AG04449 (cell line): Measurements from ENCODE around the gene MAP10.

Source experiments
- CTCF ChIA-PET: fragments of 350-600 bp; formaldehyde crosslinking; extraction: SDS; loops from one replicate; lab custom pipeline; 2021; ENCODE audit warnings: antibody characterized with exemption; lab: Yijun Ruan, JAX
- POLR2A ChIA-PET: fragments of 400-600, 350-600 bp; formaldehyde crosslinking; extraction: SDS; loops from one replicate; lab custom pipeline; 2020; ENCODE audit warnings: antibody characterized with exemption, inconsistent platforms; lab: Yijun Ruan, JAX
- DNase-seq: peaks from one replicate; pipeline ENCODE4 v3.0.0-alpha.2; 2010; ENCODE audit warnings: low read depth, low spot score
- H3K4me3 ChIP-seq: 2 replicates; pipeline ENCODE4 v1.5.1; 2011; ENCODE audit warnings: low read depth, mild to moderate bottlenecking, control low read depth, low read length
- CTCF ChIP-seq: IDR thresholded peaks from one replicate; pipeline ENCODE4 v1.5.1; 2011; ENCODE audit warnings: mild to moderate bottlenecking, moderate library complexity, low read length, control low read depth, inconsistent platforms; ENCODE audit not compliant: insufficient read depth; ENCODE audit errors: missing control alignments

The MAP10 gene

GRCh38 chr1:232812560-232812959, 7.3 kb downstream of the MAP10 start:
- POLR2A ChIA-PET: no interaction called here
- TF ChIP-seq CTCF: no peak
- no peak overlapping the region for H3K4me3 ChIP-seq
- CTCF ChIA-PET: no interaction called here
- DNase-seq: no peak

GRCh38 chr1:232813097-232813496, 7.9 kb downstream of the MAP10 start:
- CTCF ChIA-PET: no interaction called here
- no peak for TF ChIP-seq CTCF
- POLR2A ChIA-PET: no interaction called here
- DNase-seq: no peak
- no peak overlapping the region for H3K4me3 ChIP-seq

GRCh38 chr1:232813760-232814159, 8.5 kb downstream of the MAP10 start:
- POLR2A ChIA-PET: no interaction called here
- DNase-seq: no peak
- H3K4me3 ChIP-seq: no peak overlapping the region
- TF ChIP-seq CTCF: no peak
- CTCF ChIA-PET: no interaction called here

- POLR2A ChIA-PET: no interaction called here
- H3K4me3 ChIP-seq: no peak overlapping the region
- TF ChIP-seq CTCF: no peak
- CTCF ChIA-PET: no interaction called here
- DNase-seq: no peak
Measured at GRCh38 chr1:232816324-232816723, 11.1 kb downstream of the MAP10 start.

GRCh38 chr1:232818040-232818439, 12.8 kb downstream of the MAP10 start:
- POLR2A ChIA-PET: no interaction called here
- no peak for TF ChIP-seq CTCF
- CTCF ChIA-PET: no interaction called here
- H3K4me3 ChIP-seq: no peak overlapping the region
- DNase-seq: no peak

GRCh38 chr1:232820431-232820830, 15.2 kb downstream of the MAP10 start:
- CTCF ChIA-PET: no interaction called here
- TF ChIP-seq CTCF: no peak
- H3K4me3 ChIP-seq: no peak overlapping the region
- DNase-seq: no peak
- POLR2A ChIA-PET: no interaction called here
